Cardiac septum (tissue), 1 donor: Measurements from ENCODE around the gene RNF25. TPM values are rescaled to one million over a fixed set of nuclear protein-coding genes. Genes with fewer than 3 reads are reported as not detected.
"Not testable (repeated sequence)": the region's sequence is repeated elsewhere in the genome, so short reads cannot be mapped to it uniquely, and the experiment has no call there.

Experiments used
- DNase-seq: peaks from one replicate; pipeline ENCODE4 v3.0.0-alpha.2; 2020; ENCODE audit warnings: low spot score
- intact Hi-C: fragments of 100-400 bp; cut with DNase I; formaldehyde crosslinking; loops from one replicate; pipeline ENCODE4 v1.14.0; 2022
- total RNA-seq: library from RNA; stranded (reverse); fragmentation: NEBNext Ultra II Directional; extraction: Animal tissue kit (Norgen Biotek cat#: 25700); gene quantifications from one replicate; pipeline ENCODE4 v1.2.1, GENCODE V29; 2021
- donor health status: DM: no; HTN: no; CAD: no.

RNF25 gene
- total RNA-seq, 1 donor from 2014 or later, result 17.5 TPM

DNA sequence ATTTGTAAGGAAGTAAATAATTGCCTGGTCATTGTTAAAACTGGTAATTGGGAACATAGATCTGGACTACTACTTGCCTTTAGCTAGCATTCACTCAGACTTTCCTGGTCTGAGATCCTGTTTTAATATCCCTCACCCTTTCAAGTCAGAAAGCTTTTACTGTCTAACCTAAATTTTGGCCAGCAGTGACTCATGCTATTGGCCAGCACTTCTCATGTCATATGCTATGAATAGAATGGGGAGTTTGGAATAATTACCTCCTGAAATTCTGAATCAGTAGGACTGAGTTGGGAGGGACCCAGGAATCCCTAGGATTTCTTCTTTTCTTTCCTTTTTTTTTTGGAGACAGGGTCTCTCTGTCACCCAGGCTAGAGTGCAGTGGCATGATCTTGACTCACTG is 19.4 kb upstream of the RNF25 start:
- DNase-seq, result no peak
- intact Hi-C loops, result no loop called here

DNA sequence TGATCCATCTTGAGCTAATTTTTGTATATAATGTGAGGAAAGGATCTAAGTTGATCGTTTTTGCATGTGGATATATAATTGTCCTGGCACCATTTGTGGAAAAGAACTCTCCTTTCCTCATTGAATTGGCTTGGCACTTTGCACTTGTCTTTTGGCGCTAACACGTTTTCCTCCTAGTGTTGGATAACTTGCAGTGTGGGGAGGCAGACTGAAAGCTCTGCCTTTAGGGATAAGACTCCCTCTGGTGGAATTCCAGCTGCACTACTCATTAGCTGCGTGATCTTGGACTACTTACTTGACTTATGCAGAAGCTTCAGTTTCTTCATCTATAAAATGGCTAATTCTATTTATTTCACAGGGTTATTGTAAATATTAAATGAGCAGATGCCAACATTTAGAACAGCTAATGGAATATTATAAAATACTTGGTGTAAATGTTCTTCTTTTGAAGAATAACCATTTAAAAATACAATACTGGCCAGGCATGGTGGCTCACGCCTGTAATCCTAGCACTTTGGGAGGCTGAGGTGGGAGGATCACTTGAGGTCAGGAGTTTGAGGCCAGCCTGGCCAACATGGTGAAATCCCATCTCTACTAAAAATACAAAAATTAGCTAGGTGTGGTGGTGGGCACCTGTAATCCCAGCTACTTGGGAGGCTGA is 15.7 kb upstream of the RNF25 start:
- intact Hi-C loops, result loop anchor here (5.0 kb wide), 1 partner anchor 160 kb away; no protein-coding TSS in a partner anchor
- not testable (repeated sequence) for DNase-seq

DNA sequence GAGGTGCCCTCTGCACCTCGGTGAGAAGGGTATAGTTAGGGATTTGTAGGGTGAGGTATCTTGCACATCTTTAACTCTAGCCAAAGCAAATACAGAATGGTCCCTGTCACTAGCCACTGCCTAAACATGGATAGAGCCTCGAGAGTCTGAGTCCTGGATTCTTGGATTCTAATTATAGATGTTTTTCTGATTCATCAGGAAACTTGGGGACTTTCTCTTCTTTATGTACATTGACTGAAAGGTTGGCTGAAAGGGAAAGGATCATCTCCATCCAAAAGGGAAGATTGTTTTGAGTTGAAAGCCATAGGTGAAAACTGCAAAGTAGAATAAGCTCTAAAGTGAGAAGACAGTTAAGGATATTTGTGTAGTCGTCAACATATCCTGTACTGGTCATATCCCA is 8.3 kb upstream of the RNF25 start:
- DNase-seq, result no peak
- intact Hi-C loops, result no loop called here

DNA sequence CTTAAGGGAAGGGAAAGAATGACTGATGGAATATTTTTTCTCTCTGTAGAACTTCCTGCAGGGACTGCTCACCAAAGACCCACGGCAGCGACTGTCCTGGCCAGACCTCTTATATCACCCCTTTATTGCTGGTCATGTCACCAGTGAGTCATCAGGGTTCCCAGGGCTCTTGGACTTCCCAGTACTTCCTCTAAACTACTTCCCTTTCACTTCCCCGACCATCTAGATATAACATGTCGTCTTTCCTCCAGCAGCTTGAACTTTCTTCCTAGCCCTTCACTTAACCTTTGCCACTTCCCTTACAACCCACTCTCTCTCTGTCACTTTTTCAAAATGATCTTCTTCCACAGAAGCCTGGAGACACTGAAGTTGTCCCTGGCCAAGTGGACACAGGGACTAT is 7.3 kb upstream of the RNF25 start:
- peak; percentile 7 for DNase-seq
- intact Hi-C loops, result no loop called here

DNA sequence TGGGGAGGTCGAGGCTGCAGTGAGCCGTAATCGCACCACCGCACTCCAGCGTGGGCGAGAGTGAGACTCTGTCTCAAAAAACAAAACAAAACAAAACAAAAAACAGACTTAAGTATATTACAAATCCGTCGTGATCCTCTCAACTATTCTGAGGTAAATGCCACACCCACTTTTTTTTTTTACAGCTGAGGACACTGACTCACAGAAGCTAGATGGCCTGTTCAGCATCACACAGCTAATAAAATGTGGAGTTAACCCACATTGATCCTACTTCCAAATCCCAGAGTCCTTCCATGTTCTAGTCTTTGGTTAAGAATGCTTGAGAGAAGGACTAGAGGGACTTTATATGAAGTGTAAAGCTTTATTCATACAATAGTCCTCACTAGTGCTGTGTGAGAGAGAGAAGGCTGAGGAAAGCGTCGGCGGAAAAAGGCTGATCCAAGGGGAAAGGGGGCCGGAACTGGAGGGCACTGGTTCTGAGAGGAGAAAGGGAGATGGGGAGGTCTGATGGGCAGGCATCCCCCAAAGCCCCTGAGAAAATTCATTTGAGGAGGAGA is 627 bp downstream of the RNF25 start:
- DNase-seq, result no peak
- intact Hi-C loops, result no loop called here

DNA sequence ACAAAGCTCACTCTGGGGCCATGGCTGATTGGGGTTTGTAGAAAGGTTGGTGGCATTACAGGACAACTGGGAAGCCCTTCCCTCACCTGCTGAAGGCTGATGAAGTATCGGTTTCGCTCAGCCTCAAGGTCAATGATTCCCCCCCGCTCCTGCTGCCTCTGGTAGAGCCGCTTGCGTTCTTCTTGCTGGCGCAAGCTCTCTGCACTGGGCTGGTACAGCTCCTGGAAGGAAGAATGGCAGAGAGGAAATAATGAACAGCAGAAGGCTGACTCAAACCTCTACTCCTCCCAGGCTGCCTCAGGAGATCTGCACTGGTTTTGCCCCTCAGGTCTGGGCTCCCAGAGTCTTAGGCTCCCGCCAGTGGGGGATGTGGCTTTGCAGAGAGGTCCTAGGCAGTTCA is 7.1 kb downstream of the RNF25 start:
- intact Hi-C loops, result no loop called here
- no peak for DNase-seq

DNA sequence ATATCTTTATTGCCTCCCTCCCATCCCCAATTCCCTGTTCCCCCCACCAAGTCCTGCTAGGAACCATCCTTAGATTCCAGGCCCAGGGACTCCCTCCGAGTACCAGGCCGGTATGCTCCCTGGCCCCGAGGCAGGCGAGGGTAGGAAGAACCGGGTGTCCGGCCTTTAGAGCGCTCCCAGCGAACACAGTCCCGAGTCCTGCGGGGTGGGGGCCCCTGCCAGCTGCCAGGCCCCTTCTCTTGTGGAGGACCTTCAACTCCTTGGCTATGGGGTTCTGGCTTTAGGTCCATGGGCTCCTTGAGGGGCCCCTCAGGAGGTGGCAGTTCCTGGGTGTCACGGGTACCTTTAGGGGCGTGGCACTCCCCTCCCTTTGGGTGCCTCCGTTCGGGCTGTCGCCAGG is 7.9 kb downstream of the RNF25 start:
- intact Hi-C loops, result no loop called here
- no peak for DNase-seq

DNA sequence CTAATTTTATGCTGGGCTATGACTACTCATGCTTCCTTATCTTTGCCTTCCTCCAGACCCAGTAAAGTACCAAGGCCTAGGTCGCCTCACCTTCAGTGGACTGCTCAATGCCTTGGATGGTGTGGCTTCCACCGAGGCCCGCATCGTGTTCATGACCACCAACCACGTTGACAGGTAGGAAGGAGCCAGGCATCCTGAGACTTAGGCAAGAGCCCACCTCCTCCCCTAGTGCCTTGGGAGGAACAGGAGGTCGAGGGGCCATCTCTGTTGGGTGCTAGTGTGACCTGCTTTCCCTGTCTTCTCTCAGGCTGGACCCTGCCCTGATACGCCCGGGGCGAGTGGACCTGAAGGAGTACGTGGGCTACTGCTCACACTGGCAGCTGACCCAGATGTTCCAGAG is 9.0 kb downstream of the RNF25 start:
- no peak for DNase-seq
- intact Hi-C loops, result no loop called here

DNA sequence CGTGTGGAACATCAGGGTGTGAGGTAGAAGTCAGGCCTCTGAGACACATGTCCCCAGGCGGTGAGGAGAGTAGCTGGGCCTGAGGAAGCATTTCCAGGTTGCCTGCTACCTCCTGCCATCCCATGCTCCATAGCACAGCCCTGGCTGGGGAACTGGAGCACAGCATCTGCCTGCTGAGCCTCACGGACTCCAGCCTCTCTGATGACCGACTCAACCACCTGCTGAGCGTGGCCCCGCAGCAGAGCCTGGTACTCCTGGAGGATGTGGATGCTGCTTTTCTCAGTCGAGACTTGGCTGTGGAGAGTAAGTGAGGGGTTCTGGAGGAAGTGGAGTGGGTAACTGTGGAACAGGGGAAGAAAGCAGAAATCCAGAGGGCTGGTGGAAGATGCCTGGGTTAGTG is 9.4 kb downstream of the RNF25 start:
- intact Hi-C loops, result no loop called here
- no peak for DNase-seq

DNA sequence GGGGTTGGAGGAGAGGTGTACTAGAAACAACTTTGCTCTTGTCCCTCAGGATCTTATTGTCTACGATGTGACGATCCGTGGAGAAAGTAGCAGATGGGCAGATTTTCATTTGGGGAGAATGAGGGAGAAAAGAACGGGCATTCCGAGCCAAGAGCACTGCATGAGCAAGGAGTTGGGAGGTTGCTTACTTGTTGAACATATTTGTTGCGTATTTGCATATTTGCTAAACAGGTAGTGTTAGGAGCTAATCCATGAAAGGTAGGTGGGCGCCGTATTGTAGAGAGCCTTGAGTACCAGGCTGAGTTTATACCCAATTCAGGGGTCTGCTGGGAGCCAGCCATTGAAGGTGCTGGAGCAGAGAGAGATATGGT is 11.8 kb downstream of the RNF25 start:
- intact Hi-C loops, result loop anchor here (10.0 kb wide), 1 partner anchor 255 kb away; no protein-coding TSS in a partner anchor
- no peak for DNase-seq

DNA sequence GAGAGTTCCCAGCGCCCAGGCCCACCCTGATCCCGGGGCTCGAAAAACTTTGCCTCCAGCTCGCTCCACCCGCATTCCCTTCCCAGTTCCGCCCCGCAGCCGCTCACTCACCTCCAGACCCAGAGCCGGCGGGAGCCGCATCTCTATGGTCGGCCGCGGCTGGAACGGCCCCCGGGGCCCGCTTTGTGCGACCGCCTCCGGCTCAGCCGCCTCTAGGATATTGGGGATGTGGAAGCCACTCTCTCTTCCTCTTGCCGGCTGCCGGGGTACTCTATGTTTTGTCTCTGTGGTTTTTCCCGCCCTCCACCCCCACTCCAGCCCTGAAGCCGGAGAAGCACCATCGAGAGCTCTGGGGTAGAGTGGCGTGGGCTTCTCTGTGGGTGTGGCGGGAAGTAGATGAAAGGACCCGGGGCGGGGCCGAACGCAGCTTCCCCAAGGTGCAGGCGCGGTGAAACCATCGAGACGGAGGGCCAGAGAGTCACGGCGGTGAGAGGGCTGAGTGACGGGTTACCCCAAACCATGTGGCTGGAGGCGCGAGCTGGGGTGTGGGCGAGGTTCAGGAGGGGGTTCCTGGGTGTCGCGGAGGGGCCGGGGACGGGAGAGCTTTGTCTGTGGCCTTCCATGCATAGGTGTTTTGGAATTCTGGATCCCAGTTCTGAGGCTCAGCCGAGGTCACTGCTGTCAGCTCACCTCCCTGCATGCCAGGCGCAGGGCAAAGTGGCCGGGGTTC is 12.4 kb downstream of the RNF25 start, which contains the start of the genes BCS1L and ZNF142:
Gene BCS1L, plus strand, starts transcription at position 426 of the 730 bp plus-strand sequence. CDS start 1,305 bp downstream, outside the sequence.
Gene ZNF142, minus strand, starts transcription at position 366 of the 730 bp plus-strand sequence. CDS start 3,194 bp downstream, outside the sequence.
- intact Hi-C loops, result loop anchor here (10.0 kb wide), 1 partner anchor 255 kb away; no protein-coding TSS in a partner anchor
- DNase-seq, result peak; percentile 97

DNA sequence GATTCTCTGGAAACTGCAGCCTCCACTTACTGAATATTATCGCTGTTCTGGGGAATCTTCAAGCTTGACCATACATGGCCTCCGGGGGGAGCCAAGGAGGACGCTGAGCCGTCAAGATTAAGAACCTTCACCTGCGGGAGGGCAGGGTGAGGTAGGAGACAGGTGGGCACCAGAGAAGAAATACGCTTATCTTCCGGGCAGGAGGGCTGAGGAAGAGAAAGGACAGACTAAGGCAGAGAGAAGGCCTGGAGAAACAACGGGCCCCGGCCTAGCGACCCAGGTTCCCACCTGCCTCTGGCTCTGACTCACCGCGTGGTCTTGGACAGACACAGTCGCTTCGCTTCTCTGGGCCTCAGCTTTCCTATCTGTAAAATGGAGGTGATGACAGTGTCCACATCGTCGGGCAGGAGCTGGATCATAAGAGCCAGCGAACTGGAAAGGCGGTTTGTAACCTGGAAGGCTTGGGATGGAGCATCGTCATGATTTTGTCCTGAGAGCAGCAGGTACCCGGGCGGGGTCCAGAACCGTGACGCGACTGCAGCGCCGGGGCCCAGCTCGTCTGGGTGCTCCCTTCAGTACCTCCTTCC is 13.0 kb downstream of the RNF25 start:
- intact Hi-C loops, result loop anchor here (10.0 kb wide), 1 partner anchor 254 kb away; no protein-coding TSS in a partner anchor
- DNase-seq, result no peak

DNA sequence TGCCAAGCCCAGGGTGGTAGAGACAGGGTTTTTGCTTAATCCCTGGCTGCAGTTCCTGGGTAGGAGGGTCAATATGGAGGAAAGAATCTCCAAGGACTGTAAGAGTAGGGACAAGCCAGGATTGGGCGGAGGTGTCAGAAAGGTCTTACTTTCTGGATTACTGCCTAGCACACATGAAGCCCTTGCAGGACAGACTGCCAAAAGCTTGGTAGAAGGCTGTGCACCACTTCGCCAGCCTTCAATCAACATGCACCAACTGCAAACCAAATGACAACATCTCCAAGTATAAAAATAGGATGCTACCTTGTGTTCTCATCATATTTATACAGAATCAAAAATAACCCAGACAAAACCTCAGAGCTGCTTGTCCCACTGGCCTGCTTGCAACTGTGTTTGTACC is 16.1 kb downstream of the RNF25 start:
- DNase-seq, result no peak
- intact Hi-C loops, result loop anchor here (10.0 kb wide), 1 partner anchor 251 kb away; no protein-coding TSS in a partner anchor

DNA sequence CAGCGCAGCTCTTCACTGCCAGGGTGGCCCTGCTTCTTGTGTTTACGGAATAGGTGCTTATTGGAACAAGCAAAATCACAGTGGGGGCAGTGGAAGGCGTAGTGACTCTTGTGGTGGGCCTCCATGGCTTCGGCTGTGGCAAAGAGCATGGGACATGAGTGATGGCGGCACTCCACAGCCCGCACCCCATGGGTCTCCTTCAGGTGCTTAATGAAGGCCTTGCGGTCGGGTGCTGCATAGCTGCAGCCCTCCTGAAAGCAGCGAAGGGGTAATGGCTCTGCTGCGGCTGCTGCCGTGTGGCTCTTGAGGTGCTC is 23.1 kb downstream of the RNF25 start:
- intact Hi-C loops, result loop anchor here (5.0 to 10.0 kb wide), 2 partner anchors 81 to 354 kb away; partner anchors contain the start of genes CNOT9, TMBIM1 and USP37

DNA sequence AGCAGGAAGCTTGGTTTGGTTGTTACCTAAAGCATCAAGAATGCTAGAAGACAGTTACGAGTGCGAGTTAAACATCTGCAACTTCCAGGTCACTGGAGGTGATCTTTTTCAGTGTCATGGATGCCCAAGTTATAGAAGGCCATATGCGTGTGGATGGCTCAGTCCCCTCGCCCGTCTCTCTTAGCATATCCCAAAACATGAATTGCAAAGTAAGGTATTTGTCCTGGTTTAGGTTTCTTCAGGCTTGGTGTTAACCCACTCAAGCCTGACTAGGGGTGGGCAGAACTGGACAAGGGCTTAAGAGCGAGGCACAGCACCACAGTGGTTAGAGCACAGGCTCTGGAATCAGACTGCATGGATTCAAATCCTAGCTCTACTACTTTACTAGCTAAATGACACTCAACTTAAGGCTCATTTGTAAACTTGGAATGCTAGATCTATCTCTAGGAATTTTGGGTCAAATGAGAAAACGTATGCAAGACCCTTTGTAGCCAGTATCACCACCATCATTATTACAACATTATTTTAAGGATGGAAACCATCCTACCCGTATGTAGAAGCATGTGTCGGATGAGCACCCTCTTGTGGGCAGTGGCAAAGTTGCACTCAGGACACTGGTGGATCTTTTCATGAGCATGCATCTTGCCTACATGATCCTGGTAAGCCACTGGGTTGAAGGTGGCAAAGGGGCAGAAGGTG is 23.6 kb downstream of the RNF25 start:
- intact Hi-C loops, result loop anchor here (5.0 to 10.0 kb wide), 2 partner anchors 81 to 353 kb away; partner anchors contain the start of genes CNOT9, TMBIM1 and USP37
- no peak for DNase-seq

More for the DNA sequence above, 23.1 kb downstream of the RNF25 start:
- DNase-seq, result no peak

DNA sequence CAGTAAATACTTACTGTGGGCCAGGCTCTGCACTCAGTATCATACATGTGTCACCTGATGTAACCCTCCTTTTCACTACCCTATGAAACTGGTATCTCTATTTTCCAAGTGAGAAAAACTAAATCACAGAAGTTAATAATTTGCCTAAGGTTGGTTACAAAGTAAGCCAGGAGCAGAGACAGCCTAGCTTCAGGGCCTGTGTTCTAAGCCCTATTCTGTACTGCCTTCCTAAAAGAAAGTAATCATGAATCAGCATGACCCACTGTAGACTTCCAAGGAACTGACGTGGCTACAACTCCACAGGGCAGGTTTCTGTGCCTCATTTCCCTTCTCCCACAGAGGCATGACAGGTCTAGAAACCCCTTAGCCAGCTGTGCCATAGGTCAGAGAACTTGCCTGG is 26.7 kb downstream of the RNF25 start:
- intact Hi-C loops, result loop anchor here (5.0 to 10.0 kb wide), 2 partner anchors 78 to 350 kb away; partner anchors contain the start of genes CNOT9, TMBIM1 and USP37
- no peak for DNase-seq

DNA sequence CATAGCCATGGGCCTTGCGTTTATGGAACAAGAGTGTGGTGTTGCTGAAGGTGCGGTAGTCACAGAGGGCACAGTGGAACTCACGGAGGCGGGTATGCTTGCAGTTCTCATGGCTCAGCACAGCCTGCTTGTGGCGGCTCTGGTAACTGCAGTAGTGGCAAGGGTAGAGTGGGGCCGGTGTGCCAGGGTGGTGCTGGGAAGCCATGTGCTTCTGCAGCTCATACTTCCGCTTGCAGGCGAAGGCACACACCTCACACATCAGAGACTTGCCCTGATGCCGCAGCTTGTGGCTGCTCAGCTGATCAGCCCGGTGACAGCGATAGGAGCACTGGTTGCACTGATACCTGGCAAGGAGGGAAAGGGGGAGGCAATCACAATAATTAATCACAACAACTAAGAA is 27.1 kb downstream of the RNF25 start:
- DNase-seq, result no peak
- intact Hi-C loops, result loop anchor here (5.0 to 10.0 kb wide), 2 partner anchors 77 to 350 kb away; partner anchors contain the start of genes CNOT9, TMBIM1 and USP37

DNA sequence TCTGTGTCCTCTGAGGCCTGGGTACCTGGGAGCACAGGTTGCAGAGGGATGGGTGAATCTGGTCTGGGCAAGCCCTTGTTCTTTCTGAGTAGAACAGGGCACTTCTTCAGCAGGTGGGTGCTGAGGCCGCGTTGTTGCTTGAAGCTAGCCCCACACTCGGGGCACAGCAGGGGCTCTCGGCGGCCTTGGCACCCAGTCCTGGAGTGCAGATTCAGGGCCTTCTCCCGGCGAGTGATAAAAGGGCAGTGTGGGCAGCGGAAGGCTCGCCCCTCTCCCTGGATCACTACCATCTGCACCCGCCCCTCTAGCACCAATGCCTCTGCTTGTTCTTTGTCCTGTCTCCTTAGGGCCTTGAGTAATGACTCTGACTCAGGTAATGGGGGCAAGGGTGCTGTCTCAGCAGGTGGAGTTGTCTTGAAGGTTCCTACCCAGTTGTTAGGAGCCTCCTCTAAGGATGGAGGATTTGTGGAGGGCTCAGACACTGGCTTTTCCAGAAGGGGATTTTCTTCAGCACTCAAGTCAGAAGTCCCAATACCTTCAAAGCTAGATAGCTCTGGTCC is 28.0 kb downstream of the RNF25 start:
- intact Hi-C loops, result loop anchor here (10.0 kb wide), 1 partner anchor 349 kb away; the partner anchor contains the start of gene TMBIM1
- DNase-seq, result no peak

DNA sequence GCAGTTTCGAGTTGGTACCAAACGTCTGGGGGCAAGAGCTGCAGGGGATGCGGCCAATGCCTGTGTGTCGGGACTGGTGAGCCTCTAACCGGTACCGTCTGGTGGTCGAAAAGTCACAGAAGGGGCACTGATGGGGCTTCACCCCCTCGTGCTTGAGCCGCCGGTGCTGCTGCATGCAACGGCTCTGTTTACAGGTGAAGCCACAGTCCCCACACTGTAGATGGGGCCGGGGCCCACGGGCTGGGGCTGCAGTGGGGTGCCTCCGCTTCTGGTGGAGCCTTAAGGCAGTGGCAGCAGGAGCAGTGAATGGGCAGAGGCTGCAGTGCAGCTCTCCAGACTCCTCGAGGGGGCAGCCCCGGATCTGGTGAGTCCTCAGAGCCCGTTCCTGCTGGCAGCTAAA is 29.0 kb downstream of the RNF25 start:
- intact Hi-C loops, result loop anchor here (10.0 kb wide), 1 partner anchor 348 kb away; the partner anchor contains the start of gene TMBIM1
- no peak for DNase-seq
